HG03175 (cell line): ENCODE results near the gene SH2D1A.
A peak's percentile ranks its signal among the peaks of the same experiment; 100 is the strongest.
"Not testable (repeated sequence)": the region's sequence is repeated elsewhere in the genome, so short reads cannot be mapped to it uniquely, and the experiment has no call there.

ENCODE experiments used
- ATAC-seq: cut with Tn5 transposase; IDR thresholded peaks from one replicate; pipeline ENCODE4 v1.9.1; 2021; ENCODE audit warnings: mild to moderate bottlenecking, moderate library complexity; ENCODE audit not compliant: unreplicated experiment

Gene SH2D1A

GRCh38 chrX:124348885-124349453 lies 2.6 kb downstream of the SH2D1A start:
- ATAC-seq: no peak

DNA sequence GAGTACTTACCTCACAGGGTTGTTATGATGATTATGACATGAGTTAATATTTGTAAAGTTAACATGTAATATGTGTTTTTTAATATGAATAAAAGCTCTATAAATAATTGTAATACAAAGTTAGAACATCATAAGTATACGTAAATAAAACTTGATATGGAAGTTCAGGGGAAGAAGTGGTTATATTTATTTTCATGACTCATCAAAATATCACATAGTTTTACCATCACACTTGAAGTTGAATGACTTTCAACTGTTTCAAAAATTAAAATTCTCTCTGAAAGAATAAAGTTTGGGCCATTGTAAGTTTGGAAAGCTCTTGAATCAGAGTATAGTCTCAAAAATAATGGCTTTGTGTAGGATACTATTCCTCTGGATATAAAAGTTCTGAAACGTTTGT lies 8.3 kb downstream of the SH2D1A start:
- no peak for ATAC-seq

- peak; percentile 70 for ATAC-seq
These were observed 12.5 kb downstream of the SH2D1A start for GRCh38 chrX:124358800-124359383.

GRCh38 chrX:124362072-124362471 lies 15.7 kb downstream of the SH2D1A start:
- no peak for ATAC-seq

GRCh38 chrX:124362761-124363160 lies 16.4 kb downstream of the SH2D1A start:
- ATAC-seq: no peak

DNA sequence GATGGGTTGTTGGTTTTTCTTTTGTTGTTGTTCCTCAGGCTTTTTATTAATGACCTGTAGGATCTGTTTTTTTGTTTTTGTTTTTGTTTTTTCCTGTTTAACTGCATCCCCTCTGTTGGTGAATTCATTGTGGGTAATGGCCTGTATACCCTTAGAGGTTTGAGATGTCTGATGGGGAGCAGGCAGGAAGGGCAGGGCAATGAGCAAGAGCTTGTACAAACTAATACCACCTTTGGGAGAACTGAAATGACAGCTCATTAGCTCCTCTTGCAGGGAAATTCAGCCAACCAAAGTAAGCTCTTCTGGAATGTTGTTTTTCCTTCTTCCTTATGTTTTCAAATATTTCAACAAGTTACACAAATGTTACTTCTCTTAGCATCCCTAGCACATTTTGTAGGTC lies 23.4 kb downstream of the SH2D1A start:
- ATAC-seq: no peak

- no peak for ATAC-seq
These were observed 27.0 kb downstream of the SH2D1A start for GRCh38 chrX:124373348-124373747.

DNA sequence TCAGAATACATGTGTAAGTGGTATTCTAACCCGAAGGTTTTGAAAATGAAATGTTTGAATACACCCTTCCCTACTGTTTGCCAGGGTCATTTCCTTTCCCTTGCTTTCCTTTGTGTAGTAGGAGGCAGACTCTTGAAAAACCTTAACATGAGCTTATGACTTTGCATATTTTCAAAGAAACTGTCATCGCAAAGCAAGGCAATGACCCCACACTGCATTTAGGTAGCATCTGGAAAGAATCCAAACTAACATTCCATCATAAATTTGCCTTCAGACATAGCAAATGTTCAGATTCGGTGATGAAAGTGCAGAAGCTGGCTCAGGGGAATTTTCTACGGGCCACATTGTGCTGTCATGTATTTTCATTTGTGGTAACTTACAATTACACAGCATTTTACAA lies 32.3 kb downstream of the SH2D1A start:
- no peak for ATAC-seq

GRCh38 chrX:124383354-124383753 lies 37.0 kb downstream of the SH2D1A start:
- no peak for ATAC-seq

DNA sequence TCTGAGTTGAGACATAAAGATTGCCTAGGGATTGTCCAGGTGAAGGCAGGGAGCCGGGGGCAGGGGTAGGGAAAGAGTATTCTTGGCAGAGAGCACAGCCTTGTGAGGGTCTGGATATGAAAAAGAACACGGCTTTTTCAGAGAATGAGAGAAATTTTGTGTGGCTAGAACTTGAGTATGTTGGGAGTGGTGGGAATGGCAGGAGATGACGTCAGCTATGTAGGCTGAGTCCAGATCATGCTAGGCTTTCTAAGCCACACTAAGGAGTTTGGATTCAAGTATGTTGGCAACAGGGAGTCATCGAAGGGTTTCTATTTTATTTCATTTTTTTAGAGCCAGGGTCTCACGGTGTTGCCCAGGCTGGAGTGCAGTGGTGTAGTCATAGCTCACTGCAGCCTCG lies 40.0 kb downstream of the SH2D1A start:
- ATAC-seq: no peak

GRCh38 chrX:124388562-124388961 lies 42.2 kb downstream of the SH2D1A start:
- peak; percentile 88 for ATAC-seq

GRCh38 chrX:124392794-124393193 lies 46.4 kb downstream of the SH2D1A start:
- ATAC-seq: no peak

- ATAC-seq: no peak
These were observed 46.9 kb downstream of the SH2D1A start for GRCh38 chrX:124393238-124393637.

DNA sequence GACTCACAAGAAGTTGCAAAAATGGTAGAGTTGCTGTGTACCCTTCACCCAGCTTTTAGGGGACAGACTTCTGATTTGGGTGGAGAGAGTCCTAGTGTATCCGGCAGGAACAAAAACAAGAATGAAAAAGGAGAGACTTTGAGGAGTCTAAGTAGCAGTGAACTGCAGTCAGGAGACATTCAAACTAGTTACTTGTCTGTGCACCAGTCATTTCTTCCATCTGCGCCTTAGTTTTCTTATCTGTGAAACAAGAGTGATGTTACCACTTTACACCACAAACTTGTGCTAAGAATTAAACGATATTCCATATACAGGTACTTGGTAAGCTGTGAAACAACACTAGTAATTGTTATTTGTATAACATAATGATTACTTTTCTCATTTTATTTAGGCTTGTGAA lies 47.3 kb downstream of the SH2D1A start:
- ATAC-seq: no peak

GRCh38 chrX:124395145-124395880 lies 49.0 kb downstream of the SH2D1A start:
- peak; percentile 75 for ATAC-seq

DNA sequence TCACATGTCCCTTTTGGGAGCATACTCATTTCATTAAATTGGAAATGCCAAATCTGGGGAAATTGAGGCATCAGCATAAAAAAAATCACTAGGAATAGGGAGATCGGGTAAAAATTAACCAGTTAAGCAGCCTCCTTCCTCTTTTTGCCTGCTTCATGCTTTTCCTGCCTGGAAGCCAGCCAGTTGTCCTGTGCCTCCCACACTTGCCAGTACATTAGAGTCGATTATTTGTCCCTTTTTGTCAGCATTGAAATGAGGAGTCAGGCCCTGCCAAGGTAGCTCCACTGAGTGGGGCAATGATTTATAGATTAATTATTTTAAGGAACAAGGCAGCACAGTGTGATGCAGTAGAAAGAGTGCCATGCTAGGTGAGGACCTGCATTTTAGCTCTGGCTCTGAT lies 55.3 kb downstream of the SH2D1A start:
- no peak for ATAC-seq

- ATAC-seq: no peak
These were observed 59.5 kb downstream of the SH2D1A start for GRCh38 chrX:124405868-124406267.

GRCh38 chrX:124406294-124407014 lies 60.1 kb downstream of the SH2D1A start:
- peak; percentile 91 for ATAC-seq

- no peak for ATAC-seq
These were observed 60.9 kb downstream of the SH2D1A start for GRCh38 chrX:124407226-124407625.

- ATAC-seq: not testable (repeated sequence)
These were observed 62.0 kb downstream of the SH2D1A start for GRCh38 chrX:124408380-124408779.

DNA sequence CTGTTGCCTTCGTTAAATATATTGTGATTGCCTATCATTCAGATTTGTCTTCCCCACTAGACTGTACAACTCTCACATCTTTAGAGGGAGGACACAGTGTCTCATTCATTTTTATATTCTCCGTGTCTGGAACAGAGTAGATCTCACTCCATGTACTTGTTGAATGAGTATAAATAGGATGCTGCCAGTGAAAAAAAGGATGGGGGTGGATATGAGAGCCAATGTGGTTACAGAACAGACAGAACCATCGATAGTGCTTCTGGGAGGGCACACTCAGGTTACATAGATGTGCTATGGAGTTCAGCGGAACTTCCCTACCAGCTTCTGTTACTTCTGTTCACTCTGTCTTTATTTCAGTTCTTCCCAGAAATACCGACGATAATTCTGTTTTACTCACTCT lies 66.9 kb downstream of the SH2D1A start:
- no peak for ATAC-seq

DNA sequence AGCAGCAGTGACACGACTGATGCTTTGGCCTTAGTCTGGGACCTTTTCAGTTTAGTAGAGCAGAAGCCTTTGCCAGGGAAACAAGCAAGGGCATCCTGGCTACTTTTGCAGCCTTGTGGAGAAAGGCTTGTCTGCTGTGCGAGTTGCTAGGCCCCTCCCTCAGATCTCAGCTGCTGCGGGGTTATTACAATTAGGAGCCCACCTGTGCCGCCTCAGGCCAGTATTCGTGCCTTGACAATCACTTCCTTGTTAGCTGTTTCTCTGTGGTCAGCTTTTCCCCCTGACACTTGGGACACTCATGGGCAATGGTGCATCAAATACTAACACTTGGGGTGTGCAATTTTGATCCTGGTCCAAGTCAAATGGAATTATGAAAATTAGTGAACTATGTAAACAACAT lies 67.9 kb downstream of the SH2D1A start:
- no peak for ATAC-seq
